Effector memory CD8-positive, alpha-beta T cell (primary cell): ENCODE data around the gene DDX11.
"Not testable (repeated sequence)": the region's sequence is repeated elsewhere in the genome, so short reads cannot be mapped to it uniquely, and the experiment has no call there.

Experiments
- ATAC-seq: fragments of 150-1000 bp; cut with Tn5 transposase; replicated peaks from 2 replicates; pipeline ENCODE4 v1.10.0; 2021; ENCODE audit warnings: mild to moderate bottlenecking, moderate library complexity
- DNase-seq, 3 experiments: peaks; one replicate each; pipeline ENCODE4 v3.0.0; 2021
- H3K27ac Mint-ChIP-seq, 2 donors: one replicate each; pipeline ENCODE4 v1.8.0; 2022; ENCODE audit warnings: mild to moderate bottlenecking in 2 of 2, mixed read lengths in 2 of 2, moderate library complexity in 2 of 2
- H3K27me3 Mint-ChIP-seq, 2 donors: one replicate each; pipeline ENCODE4 v1.8.0; 2022; ENCODE audit warnings: mixed read lengths in 2 of 2
- H3K36me3 Mint-ChIP-seq: one replicate; pipeline ENCODE4 v1.8.0; 2022; ENCODE audit warnings: mild to moderate bottlenecking, moderate library complexity, mixed read lengths; ENCODE audit not compliant: insufficient read depth
- H3K4me1 Mint-ChIP-seq, 2 donors: one replicate each; pipeline ENCODE4 v1.8.0; 2022; ENCODE audit warnings: low read depth in 2 of 2, mixed read lengths in 2 of 2
- H3K4me3 Mint-ChIP-seq, 2 donors: one replicate each; pipeline ENCODE4 v1.8.0; 2022; ENCODE audit warnings: mild to moderate bottlenecking in 2 of 2, mixed read lengths in 2 of 2, moderate library complexity in 2 of 2
- H3K9me3 Mint-ChIP-seq, 2 donors: one replicate each; pipeline ENCODE4 v1.8.0; 2022; ENCODE audit warnings: mixed read lengths in 2 of 2
- total RNA-seq, 9 experiments: gene quantifications; one replicate each; lab custom pipeline; 2026; lab: John Stamatoyannopoulos, UW

DDX11 gene
- 13.0 to 94.5 (median 47.2) reads per million in 9 experiments for total RNA-seq

DNA sequence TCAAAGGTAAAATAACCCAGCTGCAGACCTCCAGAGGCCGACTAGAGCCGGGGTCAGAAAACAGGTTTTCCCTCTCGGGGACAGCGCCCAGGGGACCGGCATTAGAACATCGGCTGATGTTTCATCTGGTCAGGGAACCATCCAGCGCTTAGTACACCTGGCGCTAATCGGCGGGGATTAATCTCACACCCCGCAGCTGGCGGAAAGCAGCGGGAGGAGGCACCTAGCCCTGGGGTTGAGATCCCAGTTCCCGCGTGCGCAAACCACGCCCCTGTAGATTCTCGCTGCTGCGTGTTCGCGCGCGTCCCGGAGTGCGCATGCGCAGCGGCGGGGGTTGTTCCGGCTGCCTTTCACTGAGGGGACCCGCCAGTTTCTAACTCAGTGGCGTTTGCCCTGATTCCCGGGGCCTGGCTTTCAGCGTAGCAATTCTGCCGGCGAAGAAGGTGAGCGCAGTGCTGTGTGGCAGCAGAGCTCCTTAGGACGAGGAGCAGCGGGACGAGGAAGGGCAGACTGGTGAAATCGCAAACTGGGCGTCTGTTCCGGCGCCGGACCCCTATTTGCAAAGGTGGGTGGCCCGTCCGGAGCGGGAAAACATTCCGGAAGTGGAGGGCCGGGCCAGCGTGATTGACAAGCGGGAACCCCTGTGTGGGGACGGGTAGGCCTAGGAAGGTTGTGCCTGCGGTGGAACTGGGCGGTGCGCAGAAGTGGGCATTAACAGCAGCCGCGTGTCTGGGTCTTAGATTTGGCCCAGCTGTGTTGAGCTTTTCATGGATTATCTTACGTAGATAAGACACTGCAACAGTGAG, at the start of gene DDX11:
TSS of gene DDX11 (plus strand) at position 334 of the 806 bp plus-strand sequence. CDS start 4,534 bp downstream, outside the sequence.
- DNase-seq: peak; percentile 85 to 89 (median 88)
- Mint-ChIP-seq H3K27ac (peak within 1 kb of the TSS; percentile 81 to 98), H3K36me3 (peaks cover 16% of the 10 kb centered on the region), H3K4me1 (peaks cover 18 to 26% of the 10 kb centered on the region in 2 donors), H3K4me3 (peak within 1 kb of the TSS; percentile 96 to 99)
- not testable (repeated sequence) for H3K27me3 Mint-ChIP-seq, H3K9me3 Mint-ChIP-seq
- peak; percentile 86 for ATAC-seq

- Mint-ChIP-seq H3K27ac (no peak overlapping the region), H3K9me3 (no peaks in the 10 kb centered on the region), H3K36me3 (no peaks in the 10 kb centered on the region), H3K4me3 (no peak overlapping the region), H3K27me3 (peaks cover 19 to 73% of the 10 kb centered on the region in 2 donors), H3K4me1 (no peaks in the 10 kb centered on the region)
- DNase-seq (no peak), ATAC-seq (no peak)
These were observed 47.5 kb upstream of the DDX11 start for GRCh38 chr12:31026202-31026601.

DNA sequence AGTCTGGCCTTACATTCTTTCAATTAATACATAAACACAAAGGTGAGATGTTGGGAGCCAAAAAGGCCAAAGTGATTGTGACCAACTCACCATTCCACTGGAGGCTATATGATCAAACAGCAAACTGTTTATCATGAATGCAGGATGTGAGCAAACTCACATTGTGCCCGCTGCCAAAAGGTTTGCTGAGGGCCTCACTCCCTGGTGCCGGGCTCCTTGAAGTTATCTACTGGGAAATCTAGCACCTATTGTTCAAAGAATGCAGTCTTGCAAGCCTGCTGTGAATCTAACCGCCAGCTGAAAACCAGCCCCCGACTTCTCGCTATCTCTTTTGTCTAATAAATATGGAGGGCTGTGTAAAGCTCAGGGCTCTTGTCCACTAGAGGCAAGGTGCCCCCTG, 46.7 kb upstream of the DDX11 start:
- not testable (repeated sequence) for H3K4me1 Mint-ChIP-seq, DNase-seq, H3K36me3 Mint-ChIP-seq, H3K9me3 Mint-ChIP-seq, ATAC-seq, H3K27ac Mint-ChIP-seq, H3K4me3 Mint-ChIP-seq
- H3K27me3 Mint-ChIP-seq: peaks cover 12 to 71% of the 10 kb centered on the region in 2 donors

- no peak overlapping the region for H3K27ac Mint-ChIP-seq
- no peaks in the 10 kb centered on the region for H3K9me3 Mint-ChIP-seq
- H3K36me3 Mint-ChIP-seq: no peaks in the 10 kb centered on the region
- H3K27me3 Mint-ChIP-seq: peaks cover 13 to 68% of the 10 kb centered on the region in 2 donors
- DNase-seq: no peak
- H3K4me3 Mint-ChIP-seq: no peak overlapping the region
- no peak for ATAC-seq
- no peaks in the 10 kb centered on the region for H3K4me1 Mint-ChIP-seq
These were observed 44.2 kb upstream of the DDX11 start for GRCh38 chr12:31029468-31029867.

- DNase-seq: no peak
These were observed 43.6 kb upstream of the DDX11 start for GRCh38 chr12:31029916-31030562.

GRCh38 chr12:31031951-31032335, 41.7 kb upstream of the DDX11 start:
- Mint-ChIP-seq H3K27me3 (peaks cover 19 to 74% of the 10 kb centered on the region in 2 donors), H3K27ac (no peak overlapping the region), H3K36me3 (no peaks in the 10 kb centered on the region), H3K4me1 (no peaks in the 10 kb centered on the region), H3K4me3 (no peak overlapping the region), H3K9me3 (no peaks in the 10 kb centered on the region)
- ATAC-seq (no peak), DNase-seq (no peak)

More at GRCh38 chr12:31029916-31030562, 43.6 kb upstream of the DDX11 start:
- Mint-ChIP-seq H3K27ac (no peak overlapping the region), H3K36me3 (no peaks in the 10 kb centered on the region), H3K9me3 (no peaks in the 10 kb centered on the region), H3K4me1 (no peaks in the 10 kb centered on the region), H3K4me3 (no peak overlapping the region), H3K27me3 (peaks cover 13 to 67% of the 10 kb centered on the region in 2 donors)
- ATAC-seq: no peak

DNA sequence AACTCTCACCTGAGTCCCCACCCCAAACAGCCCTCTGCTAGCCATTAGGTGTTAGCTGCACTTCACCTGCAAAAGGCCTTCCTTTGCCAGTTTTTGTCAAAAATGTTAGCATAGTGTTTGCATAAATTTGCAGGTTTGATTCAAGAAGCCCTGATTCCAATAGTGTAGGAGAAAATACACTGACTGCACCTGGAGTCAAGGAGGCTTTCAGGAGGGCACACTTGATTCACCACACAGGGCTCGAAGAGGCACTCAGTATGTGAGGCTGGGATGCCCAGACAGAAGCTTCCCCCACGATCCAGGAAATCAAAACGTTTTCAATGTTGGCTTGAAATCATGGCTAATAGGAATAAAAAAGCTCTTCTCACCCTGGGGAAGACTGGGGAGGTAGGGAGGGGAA, 40.5 kb upstream of the DDX11 start:
- peaks cover 24 to 83% of the 10 kb centered on the region in 2 donors for H3K27me3 Mint-ChIP-seq
- no peaks in the 10 kb centered on the region for H3K9me3 Mint-ChIP-seq
- ATAC-seq: no peak
- H3K4me3 Mint-ChIP-seq: no peak overlapping the region
- no peak for DNase-seq
- H3K36me3 Mint-ChIP-seq: no peaks in the 10 kb centered on the region
- no peaks in the 10 kb centered on the region for H3K4me1 Mint-ChIP-seq
- no peak overlapping the region for H3K27ac Mint-ChIP-seq

DNA sequence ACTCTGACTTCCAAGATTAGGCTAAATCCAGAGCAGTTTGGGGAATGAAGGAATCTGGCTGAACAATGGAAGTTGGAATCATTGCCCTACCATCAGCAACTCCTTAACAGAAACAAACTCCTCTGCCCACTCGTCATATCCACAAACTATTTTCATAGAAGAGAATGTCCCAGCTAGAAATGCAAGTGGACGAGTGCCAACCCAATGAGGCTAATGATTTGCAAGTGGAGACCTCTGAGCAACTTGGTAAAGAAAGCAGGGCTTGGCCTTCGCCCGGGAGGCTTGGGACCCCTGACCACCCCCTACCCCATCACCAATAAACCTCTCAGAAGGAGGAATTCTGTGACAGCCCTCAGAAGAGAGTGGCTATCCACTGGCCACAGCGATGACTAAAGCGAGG, 40.0 kb upstream of the DDX11 start:
- DNase-seq: no peak
- Mint-ChIP-seq H3K4me1 (no peaks in the 10 kb centered on the region), H3K27me3 (peaks cover 28 to 88% of the 10 kb centered on the region in 2 donors), H3K4me3 (no peak overlapping the region), H3K27ac (no peak overlapping the region), H3K9me3 (no peaks in the 10 kb centered on the region), H3K36me3 (no peaks in the 10 kb centered on the region)
- ATAC-seq: no peak

DNA sequence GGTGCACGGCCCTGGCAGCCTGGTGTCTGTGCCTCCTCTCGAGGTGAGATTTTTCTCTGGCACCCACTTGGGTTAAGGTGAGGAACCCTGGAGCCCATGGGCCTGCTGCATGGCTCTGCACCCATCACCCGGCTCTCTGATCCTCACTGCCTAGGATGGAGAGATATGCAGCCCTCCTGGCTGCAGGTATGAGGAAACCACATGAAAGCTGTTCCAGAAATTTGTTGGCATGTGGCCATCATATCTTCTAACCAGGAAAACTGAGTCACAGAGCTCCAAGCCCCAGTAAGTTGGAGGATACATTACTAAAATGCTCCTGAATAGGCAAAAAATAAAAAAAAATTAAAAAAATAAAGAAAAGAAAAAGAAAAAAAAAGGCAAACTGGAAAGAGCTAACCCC, 39.3 kb upstream of the DDX11 start:
- ATAC-seq (no peak), DNase-seq (no peak)
- Mint-ChIP-seq H3K27me3 (peaks cover 34 to 90% of the 10 kb centered on the region in 2 donors), H3K9me3 (no peaks in the 10 kb centered on the region), H3K4me1 (no peaks in the 10 kb centered on the region), H3K4me3 (no peak overlapping the region), H3K27ac (no peak overlapping the region), H3K36me3 (no peaks in the 10 kb centered on the region)

DNA sequence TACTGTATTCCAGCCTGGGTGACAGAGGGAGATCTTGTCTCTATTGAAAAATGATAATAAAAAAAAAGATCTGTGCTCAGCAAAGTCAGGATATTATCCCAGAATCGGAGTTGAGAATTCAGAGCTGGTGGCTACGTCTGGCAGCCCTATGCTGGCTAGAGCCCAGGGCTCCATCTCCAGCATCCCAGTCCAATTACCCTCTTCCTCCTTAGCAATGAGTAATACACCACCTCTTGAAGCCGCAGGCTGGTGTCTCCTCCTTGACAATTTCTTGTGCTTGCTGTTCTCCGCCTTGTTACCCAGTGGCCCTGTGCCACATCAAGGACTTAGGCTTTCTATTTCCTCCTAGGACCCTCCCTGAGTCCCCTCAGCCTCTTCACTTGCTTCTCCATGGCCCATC, 38.4 kb upstream of the DDX11 start:
- DNase-seq: no peak
- ATAC-seq: no peak

GRCh38 chr12:31035967-31036665, 37.5 kb upstream of the DDX11 start:
- no peaks in the 10 kb centered on the region for H3K4me1 Mint-ChIP-seq
- no peak overlapping the region for H3K27ac Mint-ChIP-seq
- H3K9me3 Mint-ChIP-seq: no peaks in the 10 kb centered on the region
- ATAC-seq (no peak), DNase-seq (no peak)
- H3K36me3 Mint-ChIP-seq: no peaks in the 10 kb centered on the region
- H3K27me3 Mint-ChIP-seq: peaks cover 34 to 74% of the 10 kb centered on the region in 2 donors
- H3K4me3 Mint-ChIP-seq: no peak overlapping the region

More for the DNA sequence above, 38.4 kb upstream of the DDX11 start:
- H3K9me3 Mint-ChIP-seq: no peaks in the 10 kb centered on the region
- H3K36me3 Mint-ChIP-seq: no peaks in the 10 kb centered on the region
- no peaks in the 10 kb centered on the region for H3K4me1 Mint-ChIP-seq
- H3K4me3 Mint-ChIP-seq: no peak overlapping the region
- H3K27ac Mint-ChIP-seq: no peak overlapping the region
- H3K27me3 Mint-ChIP-seq: peaks cover 34 to 83% of the 10 kb centered on the region in 2 donors

DNA sequence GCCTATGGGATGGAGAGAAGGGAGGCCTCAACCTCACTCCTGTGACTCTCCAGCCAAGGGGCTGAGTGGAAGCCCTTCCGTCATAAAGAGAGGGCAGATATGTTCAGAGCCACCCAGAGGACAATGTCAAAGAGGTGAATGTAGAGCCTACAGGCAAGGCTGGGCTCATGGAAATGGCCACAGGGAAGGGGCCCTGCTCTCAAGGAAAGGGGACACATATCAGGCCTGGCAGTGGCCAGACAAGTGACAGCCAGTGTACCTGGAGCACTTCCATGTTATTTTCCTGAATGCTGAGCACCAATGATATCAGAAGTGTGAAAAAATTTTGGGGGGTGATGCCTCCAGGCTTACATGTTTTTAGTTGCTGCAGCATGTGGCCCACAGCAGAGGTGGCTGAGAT, 36.6 kb upstream of the DDX11 start:
- H3K4me3 Mint-ChIP-seq: no peak overlapping the region
- DNase-seq (no peak), ATAC-seq (no peak)
- H3K4me1 Mint-ChIP-seq: no peaks in the 10 kb centered on the region
- H3K36me3 Mint-ChIP-seq: no peaks in the 10 kb centered on the region
- no peaks in the 10 kb centered on the region for H3K9me3 Mint-ChIP-seq
- peaks cover 34 to 68% of the 10 kb centered on the region in 2 donors for H3K27me3 Mint-ChIP-seq
- H3K27ac Mint-ChIP-seq: no peak overlapping the region

DNA sequence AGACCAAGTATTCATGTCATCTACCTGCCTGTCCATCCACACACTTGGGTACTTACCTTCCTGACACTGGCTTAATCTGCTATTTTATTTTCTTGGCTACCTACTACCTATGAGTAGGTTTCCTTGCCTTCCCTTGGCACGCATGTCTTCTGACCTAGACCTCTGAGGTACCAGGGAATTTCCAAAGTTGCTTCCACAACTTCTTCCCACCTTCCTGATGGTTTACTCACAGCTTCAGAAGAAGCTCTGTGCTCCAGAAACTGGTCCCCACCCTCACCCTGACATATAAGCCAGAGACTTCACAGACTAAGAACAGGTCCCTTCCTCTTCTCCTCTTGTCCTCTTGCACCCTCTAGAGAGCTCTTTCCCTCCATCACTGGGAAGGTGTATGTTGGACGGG, 35.7 kb upstream of the DDX11 start:
- no peak for ATAC-seq
- no peak overlapping the region for H3K27ac Mint-ChIP-seq
- H3K36me3 Mint-ChIP-seq: no peaks in the 10 kb centered on the region
- no peak for DNase-seq
- H3K9me3 Mint-ChIP-seq: no peaks in the 10 kb centered on the region
- H3K4me3 Mint-ChIP-seq: no peak overlapping the region
- peaks cover 34 to 60% of the 10 kb centered on the region in 2 donors for H3K27me3 Mint-ChIP-seq
- H3K4me1 Mint-ChIP-seq: no peaks in the 10 kb centered on the region
